ENCODE data around the gene ZMAT2.

DNA sequence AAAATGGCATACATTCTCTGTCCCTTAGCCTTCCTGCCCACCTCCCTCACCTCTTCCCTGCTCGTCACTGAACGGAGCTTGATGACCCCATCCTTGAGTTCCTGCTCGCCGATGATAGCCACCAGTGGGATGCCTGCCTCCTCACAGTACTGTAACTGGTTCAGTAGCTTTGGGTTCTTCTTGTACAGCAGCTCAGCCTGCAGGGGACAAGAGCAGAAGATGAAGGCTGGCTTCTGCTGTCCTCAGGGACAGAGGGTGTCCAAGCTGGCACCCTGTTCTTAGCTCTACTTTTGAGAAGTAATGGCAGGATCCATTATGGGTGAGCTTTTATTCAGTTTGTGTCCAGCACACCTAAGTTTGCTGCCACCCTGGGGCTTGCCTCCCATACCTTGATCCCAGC lies 25.6 kb upstream of the ZMAT2 start:
- TF ChIP-seq POLR2A (IDR thresholded peaks at IDR 0.05; ENCODE audit: low read depth, low read length) (peak; percentile 33; the same call in 1 of the 2 replicates), POLR2AphosphoS5 (IDR thresholded peaks at IDR 0.05; ENCODE audit: low read depth, low read length) (no peak), TAF1 (IDR thresholded peaks at IDR 0.05; ENCODE audit: low read depth, low read length) (no peak), POU2F2 (IDR thresholded peaks at IDR 0.05; ENCODE audit: low read depth, low read length) (no peak), PAX5 (IDR thresholded peaks at IDR 0.05; ENCODE audit: insufficient read depth, low read length, severe bottlenecking) (no peak), SPI1 (IDR thresholded peaks at IDR 0.05; ENCODE audit: low read depth, low read length) (no peak)
